Astrocyte of the cerebellum (primary cell): Measurements from ENCODE around the gene NONO.
"Not testable (repeated sequence)": the region's sequence is repeated elsewhere in the genome, so short reads cannot be mapped to it uniquely, and the experiment has no call there.

Experiments used
- DNase-seq: peaks from one replicate; pipeline ENCODE4 v3.0.0-alpha.2; 2011; ENCODE audit warnings: low read depth
- H3K4me3 ChIP-seq: 2 replicates; pipeline ENCODE4 v1.5.1; 2011; ENCODE audit warnings: mild to moderate bottlenecking, low read depth, low read length, moderate library complexity
- in situ Hi-C: cut with HindIII; loops from 2 replicates; pipeline ENCODE4 v1.10.0; 2017; ENCODE audit warnings: low sequenced_read_pairs
- TF ChIP-seq, protein P1 (sequence below): IDR thresholded peaks from 2 replicates; pipeline ENCODE4 v1.5.1; 2012; ENCODE audit warnings: low read length, low read depth, moderate library complexity, mild to moderate bottlenecking; ENCODE audit errors: missing control alignments

NONO gene

GRCh38 chrX:71302461-71303213 lies 19.2 kb downstream of the NONO start:
- TF ChIP-seq, protein P1, sequence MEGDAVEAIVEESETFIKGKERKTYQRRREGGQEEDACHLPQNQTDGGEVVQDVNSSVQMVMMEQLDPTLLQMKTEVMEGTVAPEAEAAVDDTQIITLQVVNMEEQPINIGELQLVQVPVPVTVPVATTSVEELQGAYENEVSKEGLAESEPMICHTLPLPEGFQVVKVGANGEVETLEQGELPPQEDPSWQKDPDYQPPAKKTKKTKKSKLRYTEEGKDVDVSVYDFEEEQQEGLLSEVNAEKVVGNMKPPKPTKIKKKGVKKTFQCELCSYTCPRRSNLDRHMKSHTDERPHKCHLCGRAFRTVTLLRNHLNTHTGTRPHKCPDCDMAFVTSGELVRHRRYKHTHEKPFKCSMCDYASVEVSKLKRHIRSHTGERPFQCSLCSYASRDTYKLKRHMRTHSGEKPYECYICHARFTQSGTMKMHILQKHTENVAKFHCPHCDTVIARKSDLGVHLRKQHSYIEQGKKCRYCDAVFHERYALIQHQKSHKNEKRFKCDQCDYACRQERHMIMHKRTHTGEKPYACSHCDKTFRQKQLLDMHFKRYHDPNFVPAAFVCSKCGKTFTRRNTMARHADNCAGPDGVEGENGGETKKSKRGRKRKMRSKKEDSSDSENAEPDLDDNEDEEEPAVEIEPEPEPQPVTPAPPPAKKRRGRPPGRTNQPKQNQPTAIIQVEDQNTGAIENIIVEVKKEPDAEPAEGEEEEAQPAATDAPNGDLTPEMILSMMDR: no peak
- H3K4me3 ChIP-seq: no peak overlapping the region
- no peak for DNase-seq
- in situ Hi-C loops: no loop called here

DNA sequence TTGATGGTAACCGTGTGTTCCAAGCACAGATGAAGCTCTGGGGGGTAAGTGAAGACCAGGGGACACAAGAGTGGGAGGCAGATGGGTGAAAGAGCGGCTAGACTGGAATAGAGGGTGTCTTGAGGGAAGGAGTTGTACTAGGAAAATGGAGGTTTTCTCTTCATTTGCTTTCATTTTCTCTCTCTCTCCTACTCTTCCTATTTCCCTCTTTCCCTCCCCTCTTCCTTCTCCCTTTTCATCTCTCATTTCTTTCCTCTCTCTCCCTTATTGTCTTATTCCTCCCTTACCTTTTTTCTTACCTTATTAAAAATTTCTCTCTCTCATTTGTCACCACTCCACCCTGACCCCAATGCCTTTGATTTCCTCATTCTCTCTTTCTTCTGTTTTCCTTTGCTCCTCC lies 21.1 kb downstream of the NONO start:
- in situ Hi-C loops: no loop called here
- no peak overlapping the region for H3K4me3 ChIP-seq
- TF ChIP-seq, protein P1: no peak
- no peak for DNase-seq

- in situ Hi-C loops: no loop called here
Measured at GRCh38 chrX:71315917-71316316, 32.5 kb downstream of the NONO start.

DNA sequence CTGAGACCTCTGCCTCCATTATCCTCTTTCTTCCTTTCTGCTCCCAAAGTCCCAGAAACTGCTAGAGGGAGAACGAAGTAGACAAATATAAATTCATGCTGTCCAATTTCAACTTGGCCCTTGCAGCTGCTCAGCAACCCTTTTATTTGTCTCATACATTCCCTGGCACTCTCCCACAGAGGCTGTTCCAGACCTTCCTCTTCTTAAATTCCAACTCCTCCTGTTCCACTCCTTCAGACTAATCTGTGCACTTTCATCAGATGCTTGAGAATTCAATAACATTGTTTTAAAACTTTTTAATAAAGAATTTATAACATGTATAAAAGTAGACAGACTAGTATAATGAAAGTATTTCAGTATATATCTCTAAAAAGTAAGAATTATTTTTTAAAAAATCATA lies 33.5 kb downstream of the NONO start:
- H3K4me3 ChIP-seq, DNase-seq, in situ Hi-C loops: not testable (repeated sequence)

More at GRCh38 chrX:71315917-71316316, 32.5 kb downstream of the NONO start:
- H3K4me3 ChIP-seq: no peak overlapping the region
- TF ChIP-seq, protein P1: no peak
- DNase-seq: no peak

GRCh38 chrX:71320126-71320525 lies 36.7 kb downstream of the NONO start:
- H3K4me3 ChIP-seq: no peak overlapping the region
- in situ Hi-C loops: no loop called here

DNA sequence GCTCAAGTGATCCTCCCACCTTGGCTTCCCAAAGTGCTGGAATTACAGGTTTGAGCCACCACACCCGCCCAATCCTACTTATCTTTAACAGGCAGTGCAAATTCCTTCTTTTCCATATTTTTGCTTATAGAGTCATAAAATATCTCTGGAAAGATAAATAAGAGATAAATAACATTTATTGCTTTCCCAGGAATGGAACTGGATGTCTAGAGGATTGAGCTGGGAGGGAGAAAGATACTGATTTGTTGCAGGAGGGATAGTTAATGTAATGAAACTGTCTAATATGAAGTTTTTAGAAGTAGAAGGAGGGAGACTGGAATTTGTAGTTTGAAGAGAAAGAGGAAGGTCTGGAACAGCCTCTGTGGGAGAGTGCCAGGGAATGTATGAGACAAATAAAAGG lies 38.3 kb downstream of the NONO start:
- in situ Hi-C loops: no loop called here
- DNase-seq: no peak
- TF ChIP-seq, protein P1: no peak
- no peak overlapping the region for H3K4me3 ChIP-seq

More at GRCh38 chrX:71320126-71320525, 36.7 kb downstream of the NONO start:
- TF ChIP-seq, protein P1: no peak
- no peak for DNase-seq

DNA sequence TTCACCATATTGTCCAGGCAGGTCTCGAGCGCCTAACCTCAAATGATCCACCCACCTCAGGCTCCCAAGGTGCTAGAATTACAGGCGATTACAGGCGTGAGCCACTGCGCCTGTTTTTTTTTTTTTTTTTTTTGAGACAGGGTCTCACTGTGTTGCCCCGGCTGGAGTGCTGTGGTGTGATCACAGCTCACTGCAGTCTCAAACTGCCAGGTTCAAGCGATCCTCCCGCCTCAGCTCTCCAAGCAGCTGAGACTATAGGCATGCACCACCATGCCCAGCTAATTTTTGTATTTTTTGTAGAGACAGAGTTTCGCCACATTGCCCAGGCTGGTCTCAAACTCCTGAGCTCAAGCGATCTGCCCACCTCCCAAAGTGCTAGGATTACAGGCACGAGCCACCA lies 41.0 kb downstream of the NONO start:
- in situ Hi-C loops, DNase-seq, H3K4me3 ChIP-seq: not testable (repeated sequence)
